GM12801 (cell line): ENCODE data around the gene NARF.

Experiments
- CTCF ChIP-seq: IDR thresholded peaks from one replicate; pipeline ENCODE4 v1.5.1; 2011; ENCODE audit warnings: control low read depth; ENCODE audit not compliant: insufficient read length; ENCODE audit errors: extremely low read depth

Gene NARF

GRCh38 chr17:82489117-82489516, 30.6 kb downstream of the NARF start:
- no peak for TF ChIP-seq CTCF

GRCh38 chr17:82489851-82490511, 31.4 kb downstream of the NARF start:
- TF ChIP-seq CTCF, result no peak

GRCh38 chr17:82490512-82491195, 32.1 kb downstream of the NARF start:
- no peak for TF ChIP-seq CTCF

GRCh38 chr17:82491196-82491530, 32.6 kb downstream of the NARF start:
- TF ChIP-seq CTCF, result no peak

GRCh38 chr17:82491533-82491932, 33.0 kb downstream of the NARF start:
- no peak for TF ChIP-seq CTCF

GRCh38 chr17:82492643-82493225, 34.2 kb downstream of the NARF start:
- TF ChIP-seq CTCF, result no peak

- no peak for TF ChIP-seq CTCF
These were observed 34.8 kb downstream of the NARF start for GRCh38 chr17:82493226-82493781.
